Gastrocnemius medialis (tissue), 4 donors: ENCODE data around the gene AQP6.

ENCODE experiments used
- POLR2A ChIP-seq, 2 donors: fragments of 450-650 bp; IDR thresholded peaks; one replicate each; pipeline ENCODE4 v1.6.1; 2017; ENCODE audit warnings: antibody characterized with exemption in 2 of 2, mild to moderate bottlenecking in 2 of 2, moderate library complexity in 2 of 2
- TF ChIP-seq, protein P1 (sequence below), 5 experiments: fragments of 450-650 bp in 3 of 5; fragments of 200-600 bp in 2 of 5; sonication (generic) in 2 of 5; IDR thresholded peaks in 4 of 5; conservative IDR thresholded peaks in 1 of 5; 1 replicate in 4 of 5; 2 replicates in 1 of 5; pipeline ENCODE4 v1.5.1; 2016 to 2019; ENCODE audit warnings: antibody characterized with exemption in 5 of 5, mild to moderate bottlenecking in 3 of 5, moderate library complexity in 3 of 5

DNA sequence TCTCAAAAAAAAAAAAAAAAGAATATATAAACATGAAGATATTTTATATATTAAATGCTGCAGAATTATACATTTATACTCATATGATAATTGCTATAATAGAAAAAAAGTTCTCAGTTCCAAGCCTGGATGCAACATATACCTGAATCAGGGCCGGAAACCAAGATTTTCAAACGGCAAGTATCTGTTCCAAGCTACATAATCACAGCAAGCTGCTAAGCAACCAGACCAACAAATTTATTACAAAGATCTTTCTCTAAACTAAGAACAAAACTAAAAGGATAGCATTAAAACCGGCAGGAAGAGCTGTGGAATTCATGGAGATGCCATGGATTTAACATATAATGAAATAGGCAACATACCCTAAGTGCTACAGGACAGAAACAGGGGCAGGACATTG lies 45.4 kb downstream of the AQP6 start:
- TF ChIP-seq, protein P1, sequence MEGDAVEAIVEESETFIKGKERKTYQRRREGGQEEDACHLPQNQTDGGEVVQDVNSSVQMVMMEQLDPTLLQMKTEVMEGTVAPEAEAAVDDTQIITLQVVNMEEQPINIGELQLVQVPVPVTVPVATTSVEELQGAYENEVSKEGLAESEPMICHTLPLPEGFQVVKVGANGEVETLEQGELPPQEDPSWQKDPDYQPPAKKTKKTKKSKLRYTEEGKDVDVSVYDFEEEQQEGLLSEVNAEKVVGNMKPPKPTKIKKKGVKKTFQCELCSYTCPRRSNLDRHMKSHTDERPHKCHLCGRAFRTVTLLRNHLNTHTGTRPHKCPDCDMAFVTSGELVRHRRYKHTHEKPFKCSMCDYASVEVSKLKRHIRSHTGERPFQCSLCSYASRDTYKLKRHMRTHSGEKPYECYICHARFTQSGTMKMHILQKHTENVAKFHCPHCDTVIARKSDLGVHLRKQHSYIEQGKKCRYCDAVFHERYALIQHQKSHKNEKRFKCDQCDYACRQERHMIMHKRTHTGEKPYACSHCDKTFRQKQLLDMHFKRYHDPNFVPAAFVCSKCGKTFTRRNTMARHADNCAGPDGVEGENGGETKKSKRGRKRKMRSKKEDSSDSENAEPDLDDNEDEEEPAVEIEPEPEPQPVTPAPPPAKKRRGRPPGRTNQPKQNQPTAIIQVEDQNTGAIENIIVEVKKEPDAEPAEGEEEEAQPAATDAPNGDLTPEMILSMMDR (IDR thresholded peaks at IDR 0.05 in 4 of 5, conservative IDR thresholded peaks at IDR 0.05 in 1 of 5): no peak
- no peak for TF ChIP-seq POLR2A (IDR thresholded peaks at IDR 0.05)
